Nephron (organoid): Measurements from ENCODE around the gene MAGI1.

Experiments used
- H3K27ac Mint-ChIP-seq, 3 experiments: 2 replicates each; pipeline ENCODE4 v1.8.0; 2020; ENCODE audit warnings: mixed read lengths in 3 of 3, mild to moderate bottlenecking in 2 of 3, moderate library complexity in 1 of 3
- H3K27me3 Mint-ChIP-seq: 2 replicates; pipeline ENCODE4 v1.8.0; 2021; ENCODE audit warnings: low read depth, mild to moderate bottlenecking, moderate library complexity, mixed read lengths
- H3K36me3 Mint-ChIP-seq: 2 replicates; pipeline ENCODE4 v1.8.0; 2020; ENCODE audit warnings: low read depth, mixed read lengths
- H3K4me1 Mint-ChIP-seq: 2 replicates; pipeline ENCODE4 v1.8.0; 2020; ENCODE audit warnings: mixed read lengths
- H3K4me3 Mint-ChIP-seq, 3 experiments: 2 replicates each; pipeline ENCODE4 v1.8.0; 2020; ENCODE audit warnings: mild to moderate bottlenecking in 3 of 3, mixed read lengths in 3 of 3, moderate library complexity in 2 of 3
- H3K9me3 Mint-ChIP-seq: 2 replicates; pipeline ENCODE4 v1.8.0; 2020; ENCODE audit warnings: mixed read lengths
- CTCF ChIP-seq, 3 experiments: fragments of 200-600 bp; sonication (generic); IDR thresholded peaks; one replicate each; pipeline ENCODE4 v1.5.0; 2021; ENCODE audit warnings: antibody characterized with exemption in 3 of 3; ENCODE audit not compliant: unreplicated experiment in 3 of 3

Gene MAGI1

DNA sequence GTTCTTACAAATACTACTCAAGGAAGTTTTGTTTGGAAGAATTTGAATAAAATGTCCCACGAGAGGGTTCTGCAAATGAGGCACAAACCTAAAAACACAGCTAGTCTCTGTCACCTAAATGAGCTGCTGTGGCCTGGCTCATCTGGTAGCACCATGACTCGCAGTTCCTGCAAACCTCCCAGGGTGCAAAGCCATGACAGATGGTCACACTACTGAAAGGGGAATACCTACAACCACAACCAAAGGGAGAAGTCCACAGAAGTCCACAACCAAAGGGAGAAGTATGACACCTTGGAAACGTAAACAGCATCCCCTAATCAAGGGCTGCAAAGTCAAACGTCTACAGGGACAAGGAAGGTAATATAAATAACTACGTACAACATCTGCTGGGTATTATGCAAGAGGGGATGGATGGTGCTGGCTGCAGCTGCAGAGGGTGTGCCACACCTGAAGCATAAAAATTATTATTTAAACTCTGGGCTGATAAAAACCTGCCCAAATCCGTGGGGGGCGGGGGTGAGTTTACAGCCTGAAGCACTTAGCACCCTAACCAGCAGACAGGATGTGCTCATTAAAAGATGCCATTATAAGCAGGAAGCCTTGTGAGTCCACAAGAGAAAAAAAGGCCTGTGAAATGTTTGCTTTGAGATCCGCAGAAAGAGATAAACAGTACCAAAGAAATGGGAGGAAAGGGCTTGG, 184.0 kb downstream of the MAGI1 start:
- Mint-ChIP-seq H3K27me3 (no peaks in the 10 kb centered on the region), H3K27ac (peak overlapping the region in 2 of 3 experiments; percentile 13 to 18), H3K4me3 (no peak overlapping the region), H3K36me3 (no peaks in the 10 kb centered on the region), H3K9me3 (no peaks in the 10 kb centered on the region), H3K4me1 (peaks cover 45% of the 10 kb centered on the region)
- no peak for TF ChIP-seq CTCF (IDR thresholded peaks at IDR 0.05; ENCODE audit: unreplicated experiment in 3 of 3)

- H3K36me3 Mint-ChIP-seq, result no peaks in the 10 kb centered on the region
- H3K9me3 Mint-ChIP-seq, result no peaks in the 10 kb centered on the region
- H3K4me3 Mint-ChIP-seq, result no peak overlapping the region
- H3K4me1 Mint-ChIP-seq, result peaks cover 59% of the 10 kb centered on the region
- no peaks in the 10 kb centered on the region for H3K27me3 Mint-ChIP-seq
- peak overlapping the region in 2 of 3 experiments; percentile 29 to 62 for H3K27ac Mint-ChIP-seq
- TF ChIP-seq CTCF (IDR thresholded peaks at IDR 0.05; ENCODE audit: unreplicated experiment in 3 of 3), result no peak
Measured at GRCh38 chr3:65851827-65852226, 186.9 kb downstream of the MAGI1 start.

GRCh38 chr3:65850261-65850660, 188.5 kb downstream of the MAGI1 start:
- no peaks in the 10 kb centered on the region for H3K9me3 Mint-ChIP-seq
- H3K4me1 Mint-ChIP-seq, result peaks cover 70% of the 10 kb centered on the region
- no peak overlapping the region for H3K4me3 Mint-ChIP-seq
- no peaks in the 10 kb centered on the region for H3K27me3 Mint-ChIP-seq
- H3K27ac Mint-ChIP-seq, result peak overlapping the region in 2 of 3 experiments; percentile 29 to 94
- TF ChIP-seq CTCF (IDR thresholded peaks at IDR 0.05; ENCODE audit: unreplicated experiment in 3 of 3), result no peak
- no peaks in the 10 kb centered on the region for H3K36me3 Mint-ChIP-seq

DNA sequence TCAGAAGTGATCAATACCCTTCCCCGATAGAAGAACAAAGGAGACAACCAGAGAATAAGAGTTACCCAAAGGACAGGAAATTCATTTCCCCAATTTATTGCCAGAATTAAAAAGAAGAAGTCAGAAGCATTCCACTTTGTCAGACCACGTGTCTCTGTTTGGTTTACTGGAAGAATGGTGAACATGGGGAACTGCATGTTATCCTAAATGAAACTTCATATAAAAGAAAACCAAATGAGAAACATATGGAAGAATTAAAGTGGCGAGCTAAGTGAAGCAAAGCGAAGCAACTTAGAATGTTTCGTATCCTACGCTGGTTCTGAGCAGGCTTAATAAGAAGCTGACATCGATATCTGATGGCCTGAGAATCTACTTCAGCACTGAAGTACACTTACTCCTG, 190.7 kb downstream of the MAGI1 start:
- no peak overlapping the region for H3K4me3 Mint-ChIP-seq
- no peak for TF ChIP-seq CTCF (IDR thresholded peaks at IDR 0.05; ENCODE audit: unreplicated experiment in 3 of 3)
- peaks cover 3% of the 10 kb centered on the region for H3K36me3 Mint-ChIP-seq
- H3K4me1 Mint-ChIP-seq, result peaks cover 64% of the 10 kb centered on the region
- H3K27ac Mint-ChIP-seq, result peak overlapping the region in 2 of 3 experiments; percentile 28 to 62
- no peaks in the 10 kb centered on the region for H3K9me3 Mint-ChIP-seq
- H3K27me3 Mint-ChIP-seq, result no peaks in the 10 kb centered on the region

DNA sequence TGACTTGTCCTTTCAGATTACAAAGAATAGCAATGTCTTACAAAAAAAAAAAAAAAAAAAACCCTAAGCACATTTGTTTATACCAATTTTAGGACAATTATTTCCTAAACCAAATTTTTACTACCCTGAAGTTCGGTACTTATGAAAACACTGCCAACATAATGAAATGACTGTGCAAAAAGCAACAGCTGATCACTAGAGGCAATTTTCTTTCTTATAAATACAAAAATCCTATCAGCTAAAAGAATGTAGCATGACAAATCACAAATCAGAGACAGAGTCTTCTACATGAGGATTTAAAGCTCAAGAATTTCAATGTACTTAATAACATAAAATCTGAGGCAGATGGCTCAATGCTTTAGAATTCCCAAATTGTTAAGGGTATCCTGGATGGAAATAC, 191.8 kb downstream of the MAGI1 start:
- Mint-ChIP-seq H3K27ac (peak overlapping the region; percentile 20 to 37 (median 28)), H3K9me3 (peaks cover 3% of the 10 kb centered on the region), H3K36me3 (peaks cover 3% of the 10 kb centered on the region), H3K4me1 (peaks cover 60% of the 10 kb centered on the region), H3K4me3 (no peak overlapping the region), H3K27me3 (no peaks in the 10 kb centered on the region)
- no peak for TF ChIP-seq CTCF (IDR thresholded peaks at IDR 0.05; ENCODE audit: unreplicated experiment in 3 of 3)

GRCh38 chr3:65844370-65844769, 194.3 kb downstream of the MAGI1 start:
- Mint-ChIP-seq H3K27ac (no peak overlapping the region), H3K27me3 (no peaks in the 10 kb centered on the region), H3K36me3 (peaks cover 3% of the 10 kb centered on the region), H3K9me3 (peaks cover 3% of the 10 kb centered on the region), H3K4me3 (no peak overlapping the region), H3K4me1 (peaks cover 39% of the 10 kb centered on the region)
- TF ChIP-seq CTCF (IDR thresholded peaks at IDR 0.05; ENCODE audit: unreplicated experiment in 3 of 3), result no peak
